Mesenteric fat pad (tissue), 1 donor: ENCODE data around the gene RBAK. TPM values are rescaled to one million over a fixed set of nuclear protein-coding genes. Genes with fewer than 3 reads are reported as not detected.
"Not testable (repeated sequence)": the region's sequence is repeated elsewhere in the genome, so short reads cannot be mapped to it uniquely, and the experiment has no call there.

ENCODE experiments used
- DNase-seq: peaks from one replicate; pipeline ENCODE4 v3.0.0-alpha.2; 2020; ENCODE audit warnings: low spot score
- long read RNA-seq: library from polyadenylated mRNA; unstranded; transcript quantifications from one replicate; pipeline ENCODE4 v2.0.0, GENCODE V29; 2020
- total RNA-seq: library from RNA; stranded (reverse); fragmentation: NEBNext Ultra II Directional; extraction: Animal tissue kit (Norgen Biotek cat#: 25700); gene quantifications from one replicate; pipeline ENCODE4 v1.2.1, GENCODE V29; 2021
- donor health status: DM: yes; HTN: yes; CAD: no.

RBAK gene
- total RNA-seq, result 9.8 TPM
- long read RNA-seq, partial matches to known transcripts, result 0 of 2 reads
- long read RNA-seq, other reads (novel, unspliced or antisense), result 2 of 2 reads

DNA sequence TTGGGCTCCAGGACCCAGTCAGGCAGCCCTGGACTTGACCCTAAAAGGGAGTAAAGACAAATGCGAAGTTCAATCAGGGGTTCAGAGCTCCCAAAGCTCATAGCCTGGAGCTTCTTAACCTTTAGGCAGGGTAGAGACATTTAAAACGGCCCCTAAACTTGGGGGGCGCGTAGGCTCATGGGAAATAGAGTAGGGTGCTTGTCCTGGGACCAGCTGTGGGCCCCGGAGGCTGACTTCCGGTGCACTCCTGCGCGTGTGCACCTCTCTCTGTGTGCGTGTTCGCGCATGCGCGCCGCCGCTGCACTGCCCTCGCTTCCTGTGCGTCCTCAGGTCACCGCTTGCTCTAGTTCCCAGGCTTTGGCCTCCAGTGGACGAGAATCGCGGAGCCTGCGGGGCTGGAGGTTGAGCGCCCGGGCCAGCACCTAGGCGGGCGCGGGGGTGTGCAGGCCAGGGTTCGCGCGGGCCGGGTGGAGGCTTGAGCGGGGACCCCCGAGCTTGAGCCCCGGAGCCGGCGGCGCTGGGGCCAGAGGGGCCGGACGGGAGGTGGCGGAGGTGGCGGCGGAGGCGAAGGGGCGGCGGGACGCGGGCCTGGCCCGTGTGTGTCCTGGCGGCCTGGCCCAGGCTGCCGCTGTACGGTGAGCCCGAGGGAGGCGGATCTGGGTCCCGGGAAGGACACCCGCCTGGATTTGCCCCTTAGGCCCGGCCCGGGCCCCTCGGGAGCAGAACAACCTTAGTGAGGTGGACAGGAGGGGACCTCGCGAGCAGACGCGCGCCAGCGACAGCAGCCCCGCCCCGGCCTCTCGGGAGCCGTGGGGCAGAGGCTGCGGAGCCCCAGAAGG, at the start of gene RBAK:
RBAK (plus strand) TSS at position 303 of the 839 bp plus-strand sequence. CDS start 2,217 bp downstream, outside the sequence.
- peak; percentile 98 for DNase-seq

GRCh38 chr7:4996696-4997222, 48.9 kb upstream of the RBAK start:
- DNase-seq, result no peak

GRCh38 chr7:4998244-4998643, 47.4 kb upstream of the RBAK start:
- no peak for DNase-seq

GRCh38 chr7:4998910-4999309, 46.8 kb upstream of the RBAK start:
- no peak for DNase-seq

DNA sequence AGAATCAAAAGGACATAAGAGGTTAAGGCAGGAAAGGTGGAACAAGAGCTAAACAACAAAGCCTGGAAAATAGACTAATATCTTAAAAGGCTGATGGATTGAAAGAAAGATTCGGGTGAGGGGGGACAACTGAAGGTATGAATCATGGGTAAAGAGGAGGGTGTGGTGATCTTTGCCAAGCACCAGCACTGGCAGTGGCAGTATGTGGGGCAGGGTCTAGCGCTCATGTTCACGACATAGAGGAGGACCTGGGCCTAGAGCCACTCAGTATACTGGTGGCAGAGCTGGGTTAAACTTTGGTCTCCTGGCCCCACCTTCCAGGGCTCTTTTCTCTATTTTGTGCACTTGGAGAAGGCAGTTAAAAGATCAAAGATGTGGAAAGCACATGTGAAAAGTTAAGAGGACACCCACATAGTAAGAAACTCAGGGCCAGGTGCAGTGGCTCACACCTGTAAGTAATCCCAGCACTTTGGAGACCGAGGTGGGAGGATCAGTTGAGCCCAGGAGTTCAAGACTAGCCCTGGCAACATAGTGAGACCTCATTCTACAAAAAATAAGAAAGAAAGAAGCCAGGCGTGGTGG, 46.2 kb upstream of the RBAK start:
- no peak for DNase-seq

DNA sequence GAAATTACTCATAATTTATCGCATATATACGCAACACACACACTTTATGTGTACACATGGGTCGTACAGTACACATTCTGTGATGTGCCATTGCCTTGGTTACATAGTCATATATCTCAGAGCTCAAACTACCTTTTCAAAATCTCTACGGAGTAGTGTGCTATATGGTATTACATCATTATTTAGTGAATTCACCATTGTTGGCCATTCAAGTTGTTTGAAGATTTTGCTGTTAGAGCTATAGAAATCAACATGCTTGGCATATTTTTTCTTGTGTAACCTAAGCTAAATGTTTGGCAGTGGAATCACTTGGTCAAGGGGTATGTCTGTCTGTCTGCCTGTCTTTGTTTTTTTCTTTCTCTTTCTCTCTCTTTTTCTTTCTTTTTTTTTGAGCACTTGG, 44.7 kb upstream of the RBAK start:
- DNase-seq, result no peak

DNA sequence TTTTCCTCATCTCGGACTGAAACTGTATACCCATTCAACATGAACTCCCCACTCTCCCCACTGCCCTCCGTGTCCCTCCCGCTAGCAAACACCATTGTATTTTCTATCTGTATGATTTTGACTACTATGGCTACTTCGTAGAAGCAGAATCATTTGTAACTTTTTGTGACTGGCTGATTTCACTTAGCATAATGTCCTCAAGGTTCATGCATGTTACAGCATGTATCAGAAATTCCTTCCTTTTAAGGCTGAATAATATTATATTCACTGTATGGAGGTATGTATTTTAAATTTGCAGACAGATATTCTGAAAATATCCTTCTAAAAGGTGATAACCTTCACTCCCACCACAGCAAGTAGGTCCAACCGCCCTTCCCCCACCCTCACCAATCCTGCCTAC, 43.7 kb upstream of the RBAK start:
- no peak for DNase-seq

DNA sequence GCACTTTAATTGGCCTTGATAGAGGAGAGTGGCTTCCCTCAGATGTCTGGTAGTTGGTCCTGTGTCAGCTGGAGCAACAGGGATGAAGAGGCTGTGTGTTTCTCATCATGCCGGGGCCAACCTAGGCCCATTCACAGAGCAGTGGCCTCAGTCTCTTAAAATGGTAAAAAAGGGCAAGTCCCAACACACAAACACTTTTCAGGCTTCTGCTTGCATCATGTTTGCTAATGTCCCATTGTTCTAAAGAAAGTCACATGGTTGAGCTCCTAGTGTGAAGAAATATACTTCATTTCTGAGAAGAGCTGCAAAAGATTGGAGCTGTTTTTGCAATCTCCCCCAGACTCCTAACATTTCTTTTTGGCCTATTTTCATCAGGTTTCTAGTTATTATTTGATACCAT, 40.6 kb upstream of the RBAK start:
- DNase-seq, result no peak

GRCh38 chr7:5012985-5013384, 32.7 kb upstream of the RBAK start:
- DNase-seq, result peak; percentile 59

GRCh38 chr7:5015936-5016335, 29.7 kb upstream of the RBAK start:
- DNase-seq, result peak; percentile 30

- DNase-seq, result peak; percentile 67
Measured at GRCh38 chr7:5017626-5018025, 28.0 kb upstream of the RBAK start.

- DNase-seq, result peak; percentile 45
Measured at GRCh38 chr7:5020098-5020497, 25.6 kb upstream of the RBAK start.

DNA sequence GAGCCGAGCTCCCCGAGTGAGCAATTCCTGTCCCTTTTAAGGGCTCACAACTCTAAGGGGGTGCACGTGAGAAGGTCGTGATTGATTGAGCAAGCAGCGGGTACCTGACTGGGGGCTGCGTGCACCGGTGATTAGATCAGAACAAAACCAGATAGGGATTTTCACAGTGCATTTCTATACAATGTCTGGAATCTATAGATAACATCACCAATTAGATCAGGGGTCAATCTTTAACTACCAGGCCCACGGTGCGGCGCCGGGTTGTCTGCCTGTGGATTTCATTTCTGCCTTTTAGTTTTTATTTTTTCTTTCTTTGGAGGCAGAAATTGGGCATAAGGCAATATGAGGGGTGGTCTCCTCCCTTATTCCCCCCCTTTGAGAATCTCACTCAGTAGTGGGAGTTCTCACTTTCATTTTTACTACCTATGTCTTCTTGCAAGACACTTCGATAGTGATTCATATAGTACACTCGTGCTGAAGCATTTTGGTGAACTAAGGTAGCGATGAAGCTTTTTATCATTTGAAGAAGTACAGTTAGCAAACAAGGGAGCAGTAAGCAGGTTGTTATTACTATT, 24.6 kb upstream of the RBAK start:
- DNase-seq, result not testable (repeated sequence)

DNA sequence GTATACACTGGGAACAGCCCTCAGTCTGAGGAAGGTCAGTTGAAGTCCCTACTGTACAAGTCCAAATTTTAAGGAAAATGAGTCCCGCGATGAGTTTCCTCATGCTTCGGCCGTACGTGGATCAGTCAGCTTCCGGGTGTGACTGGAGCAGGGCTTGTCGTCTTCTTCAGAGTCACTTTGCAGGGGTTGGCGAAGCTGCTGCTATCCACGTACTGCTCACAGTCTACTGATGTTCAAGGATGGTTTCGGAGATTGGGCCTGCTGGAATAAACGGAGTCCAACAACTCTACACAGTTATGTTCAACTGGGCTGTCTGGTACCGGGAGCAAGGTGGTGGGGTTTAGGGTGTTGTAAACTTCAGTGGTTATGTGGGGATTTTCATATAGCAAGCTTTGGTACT, 22.0 kb upstream of the RBAK start:
- DNase-seq, result peak; percentile 30

DNA sequence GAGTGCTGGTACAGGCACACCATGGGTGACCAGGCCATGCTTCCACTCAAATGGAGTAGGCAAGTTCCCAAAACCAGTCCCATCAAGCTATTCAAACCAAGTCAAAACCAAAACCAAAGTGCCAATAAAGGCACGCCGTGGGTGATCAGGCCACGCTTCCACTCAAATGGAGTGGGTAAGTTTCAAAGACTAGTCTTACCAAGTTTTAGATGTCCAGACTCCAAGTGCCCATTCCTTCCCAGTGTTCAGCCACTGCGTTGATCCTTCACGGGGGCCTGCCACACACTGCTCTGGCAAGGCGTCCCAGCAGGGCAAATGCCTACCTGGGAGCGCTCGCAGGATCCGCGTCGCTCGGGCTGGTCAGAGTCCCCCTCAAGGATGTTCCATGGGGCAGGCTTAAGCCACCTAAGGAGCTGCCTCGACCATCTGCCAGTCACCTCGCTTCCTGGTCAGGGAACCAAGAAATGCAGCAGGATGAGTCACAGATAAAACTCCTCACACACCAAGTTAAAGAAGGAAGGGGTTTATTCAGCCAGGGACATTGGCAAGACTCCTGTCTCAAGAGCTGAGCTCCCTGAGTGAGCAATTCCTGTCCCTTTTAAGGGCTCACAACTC, 17.8 kb upstream of the RBAK start:
- DNase-seq, result peak; percentile 60

DNA sequence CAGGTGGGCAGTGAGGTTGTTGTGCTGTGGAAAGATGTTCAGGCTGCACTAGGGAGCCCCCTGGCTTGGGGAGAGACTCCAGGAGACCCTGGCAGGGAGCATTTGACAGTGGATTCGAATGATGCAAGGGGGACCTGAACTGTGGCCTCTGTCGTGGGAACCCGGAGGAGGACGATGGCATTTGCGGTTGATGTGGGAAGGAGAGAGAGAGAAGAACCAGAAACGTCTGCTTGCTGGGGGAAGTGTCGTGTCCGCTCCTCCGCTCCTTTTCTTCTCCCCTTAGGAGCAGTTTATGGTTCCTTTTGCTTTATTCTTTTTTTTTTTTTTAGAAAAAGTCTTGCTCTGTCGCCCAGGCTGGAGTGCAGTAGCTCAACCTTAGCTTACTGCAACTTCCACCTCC, 12.5 kb upstream of the RBAK start:
- DNase-seq, result peak; percentile 83

DNA sequence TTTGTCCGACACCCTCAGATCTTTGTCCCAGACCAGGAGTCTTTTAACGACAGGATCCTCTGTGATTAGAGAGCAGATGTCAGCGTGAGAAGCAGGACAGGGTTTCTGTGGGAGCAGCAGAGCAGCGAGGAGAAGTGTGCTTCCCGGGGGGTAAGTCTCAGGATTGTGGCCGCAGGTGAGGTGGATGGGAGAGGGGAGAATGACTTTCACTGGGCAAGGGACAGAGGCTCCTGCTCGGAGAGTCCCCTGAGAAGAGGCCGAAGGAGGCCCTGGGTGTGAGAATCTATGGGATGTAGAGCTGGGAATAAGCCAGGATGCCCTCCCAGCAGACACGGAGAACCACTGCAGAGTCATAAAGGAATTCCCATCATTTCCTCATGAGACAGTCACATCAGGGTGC, 10.4 kb upstream of the RBAK start:
- DNase-seq, result peak; percentile 78

DNA sequence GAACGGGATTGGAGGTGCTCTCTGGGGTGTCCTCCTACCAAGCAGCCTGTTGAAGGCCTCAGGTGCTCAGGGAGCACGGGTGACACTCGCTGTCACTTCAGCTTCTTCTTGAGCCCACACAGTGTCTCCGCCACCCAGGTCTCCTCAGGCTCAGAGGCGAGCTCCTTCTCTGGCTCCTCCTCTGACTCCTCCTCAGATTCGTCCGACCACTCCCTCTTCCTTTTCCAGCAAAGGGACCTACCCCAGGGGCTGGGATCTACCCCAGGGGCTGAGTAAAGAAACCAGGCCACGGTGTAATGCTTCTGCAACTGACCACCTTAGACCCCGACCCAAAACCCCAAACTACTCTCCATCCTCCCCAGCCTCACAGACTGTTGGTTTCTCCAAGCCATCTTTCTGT, 9.2 kb upstream of the RBAK start:
- DNase-seq, result peak; percentile 41

GRCh38 chr7:5041047-5041446, 4.6 kb upstream of the RBAK start:
- no peak for DNase-seq

DNA sequence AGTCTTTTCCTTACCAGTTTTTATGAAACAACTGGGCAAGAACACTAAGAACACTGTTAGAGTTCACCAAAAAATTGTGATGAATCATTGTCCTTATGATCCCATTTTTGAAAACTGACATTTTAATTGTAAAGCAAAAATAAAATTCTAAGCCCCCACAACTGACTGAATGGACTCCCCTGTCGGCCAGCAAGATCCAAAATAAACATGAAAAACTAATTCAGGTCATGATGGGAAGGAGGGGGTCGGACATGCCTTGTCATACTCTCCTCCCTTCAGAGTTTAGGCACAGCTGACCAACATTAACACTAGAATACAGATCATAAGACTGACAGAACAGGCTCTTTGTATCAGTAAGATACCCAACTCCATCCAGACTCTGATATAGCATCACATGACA, 2.0 kb upstream of the RBAK start:
- DNase-seq, result no peak

GRCh38 chr7:5046397-5046732, 705 bp downstream of the RBAK start:
- not testable (repeated sequence) for DNase-seq

GRCh38 chr7:5047127-5047526, 1.5 kb downstream of the RBAK start:
- DNase-seq, result not testable (repeated sequence)
